Stomach (tissue), 4 donors: ENCODE data around the gene CPZ.

Source experiments
- POLR2AphosphoS5 ChIP-seq, 3 donors: sonication (generic); formaldehyde crosslinking; IDR thresholded peaks; one replicate each; pipeline ENCODE4 v1.6.1; 2016; ENCODE audit warnings: antibody characterized with exemption in 3 of 3
- TF ChIP-seq, protein P1 (sequence below), 7 experiments: fragments of 450-650 bp in 4 of 7; fragments of 200-600 bp in 3 of 7; sonication (generic) in 3 of 7; IDR thresholded peaks; one replicate each; pipeline ENCODE4 v1.5.1; 2016 to 2019; ENCODE audit warnings: antibody characterized with exemption in 7 of 7, control low read depth in 2 of 7, mild to moderate bottlenecking in 1 of 7

DNA sequence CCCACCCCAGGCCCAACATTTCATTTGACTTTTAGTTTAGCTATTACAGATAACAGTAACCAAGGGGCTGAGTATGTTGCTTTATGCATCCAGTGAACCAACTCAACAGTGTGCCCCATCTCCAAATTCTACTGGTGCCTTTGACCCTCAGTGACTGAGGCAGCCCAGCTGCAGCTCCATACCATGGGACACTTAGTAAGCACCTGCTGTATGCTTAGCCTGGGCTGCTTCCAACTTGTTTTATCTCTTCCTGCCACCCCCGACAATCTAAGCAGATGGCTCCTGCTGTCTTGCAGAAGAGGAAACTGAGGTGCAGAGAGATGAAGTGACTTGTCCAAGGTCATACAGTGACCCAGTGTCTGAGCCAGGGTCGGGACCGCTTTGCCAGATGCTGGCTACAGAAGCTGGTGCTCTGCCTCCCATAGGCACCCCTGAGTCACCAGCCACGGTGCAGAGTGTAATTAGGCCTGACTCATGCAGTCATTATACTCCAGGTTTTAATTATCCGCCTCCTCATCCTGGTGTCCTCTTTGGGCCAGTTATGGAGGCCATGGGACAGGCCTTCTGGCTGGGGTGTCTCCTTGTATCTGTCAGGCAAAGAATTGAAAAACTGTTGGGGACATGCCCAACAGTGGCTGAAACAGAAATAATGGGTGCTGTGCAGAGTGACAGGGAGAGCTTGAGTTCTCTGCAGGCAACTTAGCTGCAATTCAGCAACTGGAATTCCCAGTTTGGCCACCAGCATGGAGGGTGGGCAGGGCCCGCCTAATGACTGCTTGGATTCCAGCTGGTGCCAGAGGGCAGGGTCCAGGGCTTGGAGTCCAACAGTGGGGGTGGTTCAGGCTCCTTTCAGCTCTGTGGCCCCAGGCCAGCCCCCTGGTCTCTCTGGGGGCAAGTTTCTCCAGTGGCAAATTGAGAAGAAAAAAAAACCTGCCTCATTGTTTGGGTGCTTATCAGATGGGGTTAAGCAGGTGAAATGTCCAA is 20.6 kb upstream of the CPZ start:
- TF ChIP-seq, protein P1, sequence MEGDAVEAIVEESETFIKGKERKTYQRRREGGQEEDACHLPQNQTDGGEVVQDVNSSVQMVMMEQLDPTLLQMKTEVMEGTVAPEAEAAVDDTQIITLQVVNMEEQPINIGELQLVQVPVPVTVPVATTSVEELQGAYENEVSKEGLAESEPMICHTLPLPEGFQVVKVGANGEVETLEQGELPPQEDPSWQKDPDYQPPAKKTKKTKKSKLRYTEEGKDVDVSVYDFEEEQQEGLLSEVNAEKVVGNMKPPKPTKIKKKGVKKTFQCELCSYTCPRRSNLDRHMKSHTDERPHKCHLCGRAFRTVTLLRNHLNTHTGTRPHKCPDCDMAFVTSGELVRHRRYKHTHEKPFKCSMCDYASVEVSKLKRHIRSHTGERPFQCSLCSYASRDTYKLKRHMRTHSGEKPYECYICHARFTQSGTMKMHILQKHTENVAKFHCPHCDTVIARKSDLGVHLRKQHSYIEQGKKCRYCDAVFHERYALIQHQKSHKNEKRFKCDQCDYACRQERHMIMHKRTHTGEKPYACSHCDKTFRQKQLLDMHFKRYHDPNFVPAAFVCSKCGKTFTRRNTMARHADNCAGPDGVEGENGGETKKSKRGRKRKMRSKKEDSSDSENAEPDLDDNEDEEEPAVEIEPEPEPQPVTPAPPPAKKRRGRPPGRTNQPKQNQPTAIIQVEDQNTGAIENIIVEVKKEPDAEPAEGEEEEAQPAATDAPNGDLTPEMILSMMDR (IDR thresholded peaks at IDR 0.05), result no peak
- TF ChIP-seq POLR2AphosphoS5 (IDR thresholded peaks at IDR 0.05), result no peak
